HG03060 (cell line): Measurements from ENCODE around the gene TANC1.
A peak's percentile ranks its signal among the peaks of the same experiment; 100 is the strongest.

Experiments
- ATAC-seq: cut with Tn5 transposase; IDR thresholded peaks from one replicate; pipeline ENCODE4 v1.9.1; 2021; ENCODE audit warnings: low read depth, moderate number of reproducible peaks; ENCODE audit not compliant: unreplicated experiment

Gene TANC1

GRCh38 chr2:159183346-159183745 lies 214.9 kb downstream of the TANC1 start:
- ATAC-seq, result no peak

GRCh38 chr2:159185401-159186130 lies 217.1 kb downstream of the TANC1 start:
- peak; percentile 60 for ATAC-seq

- ATAC-seq, result peak; percentile 38
Measured at GRCh38 chr2:159186462-159186861, 218.0 kb downstream of the TANC1 start.

GRCh38 chr2:159187106-159187505 lies 218.7 kb downstream of the TANC1 start:
- ATAC-seq, result no peak

GRCh38 chr2:159188449-159188848 lies 220.0 kb downstream of the TANC1 start:
- ATAC-seq, result no peak

- no peak for ATAC-seq
Measured at GRCh38 chr2:159192371-159192918, 224.0 kb downstream of the TANC1 start.

GRCh38 chr2:159193791-159194190 lies 225.4 kb downstream of the TANC1 start:
- no peak for ATAC-seq

GRCh38 chr2:159194241-159194640 lies 225.8 kb downstream of the TANC1 start:
- ATAC-seq, result no peak

- ATAC-seq, result no peak
Measured at GRCh38 chr2:159195697-159196096, 227.3 kb downstream of the TANC1 start.

- no peak for ATAC-seq
Measured at GRCh38 chr2:159196393-159196925, 228.0 kb downstream of the TANC1 start.

- no peak for ATAC-seq
Measured at GRCh38 chr2:159199236-159199635, 230.8 kb downstream of the TANC1 start.

GRCh38 chr2:159199761-159200465 lies 231.5 kb downstream of the TANC1 start:
- ATAC-seq, result no peak

GRCh38 chr2:159200498-159200897 lies 232.1 kb downstream of the TANC1 start:
- no peak for ATAC-seq

- peak; percentile 95 for ATAC-seq
Measured at GRCh38 chr2:159201360-159202063, 233.1 kb downstream of the TANC1 start.

- no peak for ATAC-seq
Measured at GRCh38 chr2:159202568-159203071, 234.2 kb downstream of the TANC1 start.

GRCh38 chr2:159204381-159205144 lies 236.1 kb downstream of the TANC1 start:
- no peak for ATAC-seq

- no peak for ATAC-seq
Measured at GRCh38 chr2:159206736-159207380, 238.4 kb downstream of the TANC1 start.

- no peak for ATAC-seq
Measured at GRCh38 chr2:159208438-159208837, 240.0 kb downstream of the TANC1 start.
